GM10266 (cell line): Measurements from ENCODE around the gene AMOTL1.

ENCODE experiments used
- DNase-seq: peaks from one replicate; pipeline ENCODE4 v3.0.0; 2012; ENCODE audit errors: extremely low spot score
- TF ChIP-seq, protein P1 (sequence below): IDR thresholded peaks from 2 replicates; pipeline ENCODE4 v1.5.1; 2012; ENCODE audit warnings: mild to moderate bottlenecking, low read depth; ENCODE audit not compliant: control insufficient read depth, insufficient read depth; ENCODE audit errors: missing control alignments

AMOTL1 gene

DNA sequence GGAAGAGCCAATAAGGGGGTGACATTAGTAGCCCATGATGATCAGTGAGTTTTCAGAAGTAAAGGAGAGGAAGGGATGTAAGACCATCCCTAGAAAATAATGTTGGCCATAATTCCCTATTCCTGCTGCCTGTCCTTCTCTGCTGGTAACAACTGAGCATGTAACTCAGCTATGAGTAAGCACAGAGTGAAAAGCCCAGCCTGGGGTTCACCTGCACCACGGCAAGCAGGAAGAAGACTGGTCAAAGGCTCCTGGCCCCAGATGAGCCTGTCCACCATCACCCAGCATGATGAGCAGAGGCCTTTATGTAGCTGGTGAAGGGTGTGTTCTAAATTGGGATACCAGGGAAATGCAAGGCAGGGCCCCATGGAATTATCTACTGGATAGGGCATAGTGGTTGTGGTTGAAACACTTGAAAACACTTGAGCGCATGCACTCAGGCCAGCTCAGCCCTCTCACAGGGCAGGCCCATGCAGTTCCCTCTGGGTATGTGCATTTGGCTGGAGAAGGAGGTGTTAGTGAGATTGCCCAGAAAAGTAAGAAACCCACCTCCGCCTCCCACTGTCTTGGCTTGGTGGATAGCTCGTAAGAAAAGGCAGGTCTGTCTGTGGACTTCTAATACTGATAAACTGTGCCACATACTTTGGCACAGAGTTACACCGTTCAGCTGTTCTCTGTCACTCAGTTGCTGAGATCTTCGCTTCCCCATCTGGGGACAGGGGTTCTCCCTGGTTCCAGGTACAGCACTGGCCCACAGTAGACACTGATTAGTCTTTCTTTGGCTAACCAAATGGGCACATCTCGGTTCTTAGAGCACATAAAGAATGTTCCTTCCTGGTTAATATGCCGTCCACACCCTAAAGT, 86.8 kb downstream of the AMOTL1 start:
- no peak for DNase-seq
- TF ChIP-seq, protein P1, sequence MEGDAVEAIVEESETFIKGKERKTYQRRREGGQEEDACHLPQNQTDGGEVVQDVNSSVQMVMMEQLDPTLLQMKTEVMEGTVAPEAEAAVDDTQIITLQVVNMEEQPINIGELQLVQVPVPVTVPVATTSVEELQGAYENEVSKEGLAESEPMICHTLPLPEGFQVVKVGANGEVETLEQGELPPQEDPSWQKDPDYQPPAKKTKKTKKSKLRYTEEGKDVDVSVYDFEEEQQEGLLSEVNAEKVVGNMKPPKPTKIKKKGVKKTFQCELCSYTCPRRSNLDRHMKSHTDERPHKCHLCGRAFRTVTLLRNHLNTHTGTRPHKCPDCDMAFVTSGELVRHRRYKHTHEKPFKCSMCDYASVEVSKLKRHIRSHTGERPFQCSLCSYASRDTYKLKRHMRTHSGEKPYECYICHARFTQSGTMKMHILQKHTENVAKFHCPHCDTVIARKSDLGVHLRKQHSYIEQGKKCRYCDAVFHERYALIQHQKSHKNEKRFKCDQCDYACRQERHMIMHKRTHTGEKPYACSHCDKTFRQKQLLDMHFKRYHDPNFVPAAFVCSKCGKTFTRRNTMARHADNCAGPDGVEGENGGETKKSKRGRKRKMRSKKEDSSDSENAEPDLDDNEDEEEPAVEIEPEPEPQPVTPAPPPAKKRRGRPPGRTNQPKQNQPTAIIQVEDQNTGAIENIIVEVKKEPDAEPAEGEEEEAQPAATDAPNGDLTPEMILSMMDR, result no peak

DNA sequence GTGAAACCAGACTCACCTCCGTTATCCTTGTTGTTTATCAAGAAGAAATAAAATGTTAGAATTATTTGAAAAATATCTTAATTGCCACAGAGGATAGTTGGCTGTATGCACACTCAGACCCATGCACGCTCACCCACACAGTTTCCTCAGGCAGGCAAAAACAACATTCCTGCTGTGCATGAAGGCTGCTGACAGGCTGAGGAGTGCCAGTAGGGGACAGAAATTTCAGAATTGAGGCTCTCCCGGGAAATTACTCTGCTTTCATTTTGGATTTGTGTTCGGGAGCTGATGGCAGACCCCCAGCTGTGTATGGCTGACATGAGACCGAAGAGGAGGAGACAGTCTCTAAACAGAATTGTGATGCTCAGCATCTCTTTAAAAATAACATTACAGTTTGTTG, 87.5 kb downstream of the AMOTL1 start:
- DNase-seq, result no peak
- TF ChIP-seq, protein P1, result no peak

DNA sequence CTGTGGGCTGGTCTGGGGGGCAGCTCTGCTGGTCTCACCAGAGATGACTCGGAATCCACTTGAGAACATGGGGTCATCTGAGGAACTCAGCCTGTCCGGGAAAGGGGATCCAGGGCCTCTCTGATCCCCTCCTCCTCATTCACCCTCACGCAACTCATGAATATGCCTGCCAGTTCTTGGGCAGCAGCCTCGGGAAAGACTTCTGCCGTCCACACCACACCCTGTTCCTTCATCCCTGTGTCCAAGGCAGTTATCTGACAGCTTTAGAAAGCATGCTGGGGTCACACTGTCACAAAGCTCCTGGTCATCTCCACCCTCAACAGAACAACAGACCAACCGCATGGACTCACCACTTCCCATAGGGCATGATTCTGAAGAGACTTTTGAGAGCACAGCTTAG, 88.3 kb downstream of the AMOTL1 start:
- TF ChIP-seq, protein P1, result no peak
- DNase-seq, result no peak

DNA sequence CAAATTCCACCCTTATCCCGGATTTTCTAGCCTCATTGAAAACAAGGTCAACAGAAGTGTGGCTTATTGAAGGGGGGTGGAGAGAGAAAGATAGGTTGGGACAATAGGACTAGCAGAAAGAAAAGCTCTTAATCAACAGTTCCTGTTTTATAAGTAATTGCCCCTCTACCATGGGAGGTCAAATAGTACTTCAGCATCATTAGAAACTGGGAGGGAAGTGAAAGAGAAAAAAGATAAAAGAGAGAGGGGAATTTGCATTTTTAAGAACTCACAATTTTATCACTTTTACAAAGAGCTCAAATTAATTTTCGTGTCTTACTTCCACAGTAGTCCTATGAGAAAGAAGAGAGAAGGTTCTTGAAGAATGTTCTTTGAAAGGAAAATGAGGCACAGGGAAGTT, 89.2 kb downstream of the AMOTL1 start:
- no peak for DNase-seq
- TF ChIP-seq, protein P1, result no peak

DNA sequence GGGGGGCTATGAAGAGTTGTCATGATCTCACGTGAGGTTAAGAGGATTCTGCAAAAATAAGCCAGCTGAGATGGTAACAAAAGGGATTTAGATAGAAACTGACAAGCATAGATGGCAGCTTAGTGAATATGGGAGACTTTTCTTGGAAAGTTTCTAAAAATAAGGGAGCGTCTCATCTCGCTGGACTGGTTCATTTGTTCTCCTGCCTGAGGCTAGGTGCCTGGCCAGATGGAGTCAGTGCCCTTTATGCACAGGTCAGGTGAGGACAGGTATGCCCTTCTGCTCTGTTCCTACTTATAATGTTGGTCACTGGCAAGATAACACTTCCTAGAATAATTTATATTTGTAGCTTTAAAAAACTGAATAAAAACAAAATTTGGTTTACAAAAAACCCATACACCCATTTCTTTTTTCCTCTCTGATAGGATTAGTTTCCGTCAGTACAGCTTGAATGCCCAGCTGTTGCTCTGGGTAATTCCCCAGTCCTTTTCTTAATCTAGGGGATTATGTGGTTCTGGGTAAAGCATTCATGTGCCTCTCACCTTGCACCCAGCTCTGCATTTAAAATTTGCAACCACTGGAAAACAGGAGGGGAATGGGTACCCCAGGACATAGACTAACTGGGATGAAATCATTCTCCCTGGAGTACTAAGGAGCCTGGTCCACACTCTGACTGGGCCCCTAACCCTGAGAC, 90.0 kb downstream of the AMOTL1 start:
- TF ChIP-seq, protein P1, result no peak

DNA sequence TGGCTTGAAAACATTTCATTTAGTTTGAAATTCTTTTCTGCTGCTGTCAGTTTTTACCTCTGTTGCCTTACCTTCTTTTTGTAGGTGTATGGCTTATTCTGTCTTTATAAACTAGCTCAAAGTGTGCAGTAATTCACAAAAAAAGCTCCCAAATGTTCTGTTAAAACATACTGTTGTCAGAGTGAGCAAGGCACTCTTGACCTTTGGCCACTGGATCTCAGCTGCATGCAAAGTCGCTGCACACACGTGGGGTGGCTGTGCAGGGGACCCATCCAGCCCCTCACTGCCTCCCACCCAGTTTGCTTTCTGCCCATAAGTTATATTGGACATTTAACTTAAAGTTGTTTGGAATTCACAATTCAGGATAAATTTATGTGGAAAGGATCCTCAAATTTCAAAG, 92.2 kb downstream of the AMOTL1 start:
- TF ChIP-seq, protein P1, result no peak
- no peak for DNase-seq

More for the DNA sequence above, 90.0 kb downstream of the AMOTL1 start:
- DNase-seq, result no peak
